OCI-LY1 (cell line): ENCODE data around the gene SIRPB2.

ENCODE experiments used
- H2AFZ ChIP-seq: fragments of 200-600 bp; sonication (generic), shearing (Covaris generic); 2 replicates; pipeline ENCODE4 v1.6.0; 2014; ENCODE audit warnings: antibody characterized with exemption, mild to moderate bottlenecking, low read length
- H3F3A ChIP-seq: fragments of 200-600 bp; sonication (generic), shearing (Covaris generic); 2 replicates; pipeline ENCODE4 v1.6.0; 2014; ENCODE audit warnings: mild to moderate bottlenecking, antibody characterized with exemption, low read length, moderate library complexity; ENCODE audit not compliant: insufficient read depth
- H3K27ac ChIP-seq: fragments of 200-600 bp; sonication (generic); 2 replicates; pipeline ENCODE4 v1.5.1; 2014; ENCODE audit warnings: low read length, mixed run types, mild to moderate bottlenecking, low read depth; ENCODE audit not compliant: poor library complexity, severe bottlenecking
- H3K27me3 ChIP-seq: fragments of 200-600 bp; sonication (generic); 2 replicates; pipeline ENCODE4 v1.6.0; 2014; ENCODE audit warnings: antibody characterized with exemption, mild to moderate bottlenecking, low read length, moderate library complexity; ENCODE audit not compliant: insufficient read depth
- H3K36me3 ChIP-seq: fragments of 200-600 bp; sonication (generic); 2 replicates; pipeline ENCODE4 v1.6.1; 2014; ENCODE audit warnings: mild to moderate bottlenecking, antibody characterized with exemption, low read length, moderate library complexity, mixed read lengths; ENCODE audit not compliant: insufficient read depth
- H3K4me1 ChIP-seq: fragments of 200-600 bp; sonication (generic); 2 replicates; pipeline ENCODE4 v1.5.1; 2014; ENCODE audit warnings: mild to moderate bottlenecking, low read length, moderate library complexity; ENCODE audit not compliant: insufficient read depth, severe bottlenecking
- H3K4me2 ChIP-seq: fragments of 200-600 bp; sonication (generic), shearing (Covaris generic); 2 replicates; pipeline ENCODE4 v1.6.1; 2014; ENCODE audit warnings: low read length
- H3K4me3 ChIP-seq: fragments of 200-600 bp; sonication (generic); 2 replicates; pipeline ENCODE4 v1.5.1; 2014; ENCODE audit warnings: low read length, low read depth, mild to moderate bottlenecking, mixed read lengths; ENCODE audit not compliant: poor library complexity, severe bottlenecking
- H3K79me2 ChIP-seq: fragments of 200-600 bp; shearing (Covaris generic); 2 replicates; pipeline ENCODE4 v1.6.1; 2016; ENCODE audit warnings: mixed run types, low read length, mixed read lengths; ENCODE audit not compliant: insufficient read depth
- H3K9ac ChIP-seq: fragments of 200-600 bp; sonication (generic), shearing (Covaris generic); 2 replicates; pipeline ENCODE4 v1.6.1; 2014; ENCODE audit warnings: mild to moderate bottlenecking, low read length, mixed read lengths
- H3K9me2 ChIP-seq: fragments of 200-600 bp; sonication (generic), shearing (Covaris generic); 2 replicates; pipeline ENCODE4 v1.6.1; 2014; ENCODE audit warnings: low read depth, mild to moderate bottlenecking, low read length, mixed read lengths
- H3K9me3 ChIP-seq: fragments of 200-600 bp; shearing (Covaris generic); 2 replicates; pipeline ENCODE4 v1.6.1; 2014; ENCODE audit warnings: low read length, mixed read lengths
- H4K20me1 ChIP-seq: fragments of 200-600 bp; sonication (generic), shearing (Covaris generic); 2 replicates; pipeline ENCODE4 v1.6.0; 2016; ENCODE audit warnings: mild to moderate bottlenecking, low read length; ENCODE audit not compliant: insufficient read depth
- EZH2 ChIP-seq: fragments of 200-600 bp; sonication (generic), shearing (Covaris generic); IDR thresholded peaks from 2 replicates; pipeline ENCODE4 v1.8.0; 2017; ENCODE audit warnings: borderline replicate concordance, mixed run types, mild to moderate bottlenecking, antibody characterized with exemption, low read length, moderate library complexity, mixed read lengths
- TF ChIP-seq, protein P1 (sequence below): fragments of 200-600 bp; sonication (generic), shearing (Covaris generic); IDR thresholded peaks from 2 replicates; pipeline ENCODE4 v1.5.1; 2017; ENCODE audit warnings: mild to moderate bottlenecking, antibody characterized with exemption, low read length, moderate library complexity, mixed read lengths

SIRPB2 gene

DNA sequence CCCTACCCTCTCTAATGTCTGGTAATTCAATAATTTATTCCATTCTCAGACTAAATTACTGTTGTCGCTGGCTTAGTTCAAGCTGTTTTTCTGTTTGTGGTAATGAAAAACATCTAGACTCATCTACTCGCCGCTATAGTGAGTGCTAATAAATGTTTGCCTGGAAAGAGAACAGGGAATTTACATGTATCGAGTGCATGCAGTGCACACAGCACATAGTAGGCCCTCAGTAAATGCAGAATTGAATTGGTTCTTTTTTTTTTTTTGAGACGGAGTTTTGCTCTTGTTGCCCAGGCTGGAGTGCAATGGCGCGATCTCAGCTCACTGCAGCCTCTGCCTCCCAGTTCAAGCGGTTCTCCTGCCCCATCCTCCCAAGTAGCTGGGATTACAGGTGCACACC lies 16.9 kb downstream of the SIRPB2 start:
- H2AFZ ChIP-seq: no peak overlapping the region
- no peaks in the 10 kb centered on the region for H3F3A ChIP-seq
- no peak overlapping the region for H3K27ac ChIP-seq
- H4K20me1 ChIP-seq: no peaks in the 10 kb centered on the region
- no peak overlapping the region for H3K4me3 ChIP-seq
- H3K4me2 ChIP-seq: no peak overlapping the region
- H3K9me3 ChIP-seq: no peaks in the 10 kb centered on the region
- no peak for TF ChIP-seq EZH2
- TF ChIP-seq, protein P1, sequence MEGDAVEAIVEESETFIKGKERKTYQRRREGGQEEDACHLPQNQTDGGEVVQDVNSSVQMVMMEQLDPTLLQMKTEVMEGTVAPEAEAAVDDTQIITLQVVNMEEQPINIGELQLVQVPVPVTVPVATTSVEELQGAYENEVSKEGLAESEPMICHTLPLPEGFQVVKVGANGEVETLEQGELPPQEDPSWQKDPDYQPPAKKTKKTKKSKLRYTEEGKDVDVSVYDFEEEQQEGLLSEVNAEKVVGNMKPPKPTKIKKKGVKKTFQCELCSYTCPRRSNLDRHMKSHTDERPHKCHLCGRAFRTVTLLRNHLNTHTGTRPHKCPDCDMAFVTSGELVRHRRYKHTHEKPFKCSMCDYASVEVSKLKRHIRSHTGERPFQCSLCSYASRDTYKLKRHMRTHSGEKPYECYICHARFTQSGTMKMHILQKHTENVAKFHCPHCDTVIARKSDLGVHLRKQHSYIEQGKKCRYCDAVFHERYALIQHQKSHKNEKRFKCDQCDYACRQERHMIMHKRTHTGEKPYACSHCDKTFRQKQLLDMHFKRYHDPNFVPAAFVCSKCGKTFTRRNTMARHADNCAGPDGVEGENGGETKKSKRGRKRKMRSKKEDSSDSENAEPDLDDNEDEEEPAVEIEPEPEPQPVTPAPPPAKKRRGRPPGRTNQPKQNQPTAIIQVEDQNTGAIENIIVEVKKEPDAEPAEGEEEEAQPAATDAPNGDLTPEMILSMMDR: no peak
- no peak overlapping the region for H3K9ac ChIP-seq
- peaks cover 3% of the 10 kb centered on the region; the same call in 1 of the 2 replicates for H3K27me3 ChIP-seq
- no peaks in the 10 kb centered on the region for H3K79me2 ChIP-seq
- no peaks in the 10 kb centered on the region for H3K9me2 ChIP-seq
- H3K4me1 ChIP-seq: no peaks in the 10 kb centered on the region
- H3K36me3 ChIP-seq: no peaks in the 10 kb centered on the region

DNA sequence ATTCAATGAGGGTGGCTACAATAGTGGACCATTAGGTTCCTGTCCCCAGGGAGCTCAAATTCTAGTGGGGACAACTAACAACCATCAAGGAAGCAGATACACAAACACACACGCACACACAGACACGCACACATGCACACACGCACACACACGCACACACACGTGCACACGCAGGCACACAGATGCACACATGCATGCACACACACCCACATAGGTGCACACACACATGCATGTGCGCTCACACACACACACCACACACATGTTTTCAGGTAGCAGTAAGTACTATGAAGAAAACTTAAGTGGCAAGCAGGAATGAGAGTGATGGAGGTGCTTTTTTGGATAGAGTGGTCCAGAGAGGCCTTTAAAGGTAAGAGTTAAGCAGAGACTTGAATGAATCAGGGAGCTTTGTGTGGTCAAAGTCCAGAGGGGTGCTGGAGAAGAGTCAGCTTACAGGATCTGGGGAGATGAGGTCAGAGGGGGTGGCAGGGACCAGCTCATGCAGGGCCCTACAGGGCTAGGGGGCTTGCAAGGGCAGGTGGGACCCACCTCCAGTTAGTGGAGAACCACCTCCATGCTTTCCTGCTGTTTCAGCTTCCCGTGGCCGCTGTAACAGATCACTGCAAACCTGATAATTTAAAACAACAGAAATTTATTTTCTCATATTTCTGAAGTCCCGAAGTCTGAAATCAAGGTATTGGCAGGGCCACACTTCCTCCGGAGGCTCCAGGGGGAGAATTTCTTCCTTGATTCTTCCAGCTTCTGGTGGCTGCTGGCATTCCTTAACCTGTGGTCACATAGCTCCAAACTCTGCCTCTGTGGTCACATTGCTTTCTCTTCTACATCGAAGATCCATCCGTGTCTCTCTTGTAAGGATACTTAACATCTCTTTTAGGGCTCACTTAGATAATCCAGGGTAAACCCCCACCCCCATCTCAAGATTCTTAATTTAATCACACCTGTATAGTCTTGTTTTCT lies 17.7 kb downstream of the SIRPB2 start:
- Histone ChIP-seq H2AFZ (no peak overlapping the region), H3K27me3 (peaks cover 3% of the 10 kb centered on the region; the same call in 1 of the 2 replicates), H3K9ac (no peak overlapping the region), H3K27ac (no peak overlapping the region), H3K4me3 (no peak overlapping the region), H3K4me1 (no peaks in the 10 kb centered on the region), H3K4me2 (no peak overlapping the region), H4K20me1 (no peaks in the 10 kb centered on the region), H3F3A (no peaks in the 10 kb centered on the region), H3K36me3 (no peaks in the 10 kb centered on the region), H3K9me3 (no peaks in the 10 kb centered on the region), H3K79me2 (no peaks in the 10 kb centered on the region), H3K9me2 (no peaks in the 10 kb centered on the region)
- no peak for TF ChIP-seq EZH2
- TF ChIP-seq, protein P1: no peak

DNA sequence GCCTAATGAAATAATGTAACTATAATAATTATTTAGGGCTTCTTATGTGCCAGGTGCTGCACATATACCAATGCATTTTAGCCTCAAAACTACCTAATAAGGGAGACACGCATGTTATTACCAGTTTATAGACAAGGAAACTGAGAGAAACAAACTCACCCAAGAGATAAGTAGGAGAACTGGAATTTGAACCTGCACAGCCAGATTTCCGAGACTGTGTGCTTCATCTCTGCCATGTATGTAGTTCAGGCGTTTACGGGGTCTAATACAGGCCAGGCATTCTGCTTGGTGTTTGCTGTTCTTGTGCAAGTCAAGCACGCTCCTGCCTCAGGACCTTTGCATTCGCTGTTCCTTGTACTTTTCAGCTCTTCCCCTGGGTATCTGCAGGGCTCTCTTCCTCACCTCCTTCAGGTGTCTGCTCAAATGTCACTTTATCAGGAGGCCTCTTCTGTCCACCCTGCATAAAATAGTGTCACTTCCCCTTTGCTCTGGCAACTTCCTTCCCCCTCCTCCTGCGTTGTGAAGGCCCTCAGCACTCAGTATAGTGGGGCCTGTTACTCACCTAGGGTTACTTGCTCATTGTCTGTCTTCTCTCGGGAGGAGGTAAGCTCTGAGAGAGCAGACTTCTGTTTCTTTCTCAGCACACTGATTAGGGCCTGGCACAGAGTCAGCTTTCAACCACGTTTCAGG lies 18.5 kb downstream of the SIRPB2 start:
- H2AFZ ChIP-seq: no peak overlapping the region
- H3K27me3 ChIP-seq: peaks cover 3% of the 10 kb centered on the region; the same call in 1 of the 2 replicates
- H3K9me2 ChIP-seq: no peaks in the 10 kb centered on the region
- TF ChIP-seq, protein P1: no peak
- TF ChIP-seq EZH2: no peak
- H3F3A ChIP-seq: no peaks in the 10 kb centered on the region
- H3K4me2 ChIP-seq: no peak overlapping the region
- H3K9me3 ChIP-seq: no peaks in the 10 kb centered on the region
- no peaks in the 10 kb centered on the region for H3K36me3 ChIP-seq
- H4K20me1 ChIP-seq: no peaks in the 10 kb centered on the region
- H3K79me2 ChIP-seq: no peaks in the 10 kb centered on the region
- H3K27ac ChIP-seq: no peak overlapping the region
- H3K4me1 ChIP-seq: peaks cover 2% of the 10 kb centered on the region
- H3K9ac ChIP-seq: no peak overlapping the region
- H3K4me3 ChIP-seq: no peak overlapping the region
